Parathyroid adenoma (tissue), 2 donors: ENCODE measurements around the gene KAT2A.
A peak's percentile ranks its signal among the peaks of the same experiment; 100 is the strongest.

ENCODE experiments used
- H2AFZ ChIP-seq: fragments of 300-600 bp; sonication (generic); one replicate; pipeline ENCODE4 v1.7.0; 2017; ENCODE audit warnings: antibody characterized with exemption, mild to moderate bottlenecking
- H3K27ac ChIP-seq: fragments of 300-600 bp; sonication (generic); one replicate; pipeline ENCODE4 v1.7.0; 2017
- H3K27me3 ChIP-seq: fragments of 300-600 bp; sonication (generic); one replicate; pipeline ENCODE4 v1.7.0; 2017; ENCODE audit warnings: low read length; ENCODE audit not compliant: control insufficient read depth, insufficient read depth
- H3K36me3 ChIP-seq: fragments of 300-600 bp; sonication (generic); one replicate; pipeline ENCODE4 v1.7.0; 2017; ENCODE audit warnings: low read length; ENCODE audit not compliant: control insufficient read depth, insufficient read depth
- H3K4me1 ChIP-seq: fragments of 300-600 bp; sonication (generic); one replicate; pipeline ENCODE4 v1.7.0; 2017; ENCODE audit warnings: control low read depth
- H3K4me2 ChIP-seq: fragments of 300-600 bp; sonication (generic); one replicate; pipeline ENCODE4 v1.7.0; 2017; ENCODE audit warnings: low read length
- H3K4me3 ChIP-seq: fragments of 300-600 bp; sonication (generic); one replicate; pipeline ENCODE4 v1.7.0; 2017; ENCODE audit warnings: low read depth, low read length
- H3K79me2 ChIP-seq: fragments of 300-600 bp; sonication (generic); one replicate; pipeline ENCODE4 v1.7.0; 2017; ENCODE audit warnings: control low read depth
- H3K9ac ChIP-seq: fragments of 300-600 bp; sonication (generic); one replicate; pipeline ENCODE4 v1.7.0; 2017; ENCODE audit warnings: mild to moderate bottlenecking
- H3K9me3 ChIP-seq: fragments of 300-600 bp; sonication (generic); one replicate; pipeline ENCODE4 v1.7.0; 2017; ENCODE audit warnings: low read length; ENCODE audit not compliant: control insufficient read depth
- CTCF ChIP-seq: fragments of 300-600 bp; sonication (generic); IDR thresholded peaks from one replicate; pipeline ENCODE4 v1.7.0; 2017; ENCODE audit warnings: antibody characterized with exemption, mild to moderate bottlenecking
- donor health status: primary hyperparathyroidism.

Gene KAT2A

GRCh38 chr17:42081516-42082129, 39.5 kb downstream of the KAT2A start:
- Histone ChIP-seq H2AFZ (no peak overlapping the region), H3K27me3 (no peaks in the 10 kb centered on the region), H3K9me3 (no peaks in the 10 kb centered on the region), H3K4me3 (no peak overlapping the region), H3K9ac (no peak overlapping the region), H3K79me2 (no peaks in the 10 kb centered on the region), H3K4me2 (no peak overlapping the region), H3K4me1 (peaks cover 4% of the 10 kb centered on the region), H3K27ac (no peak overlapping the region), H3K36me3 (no peaks in the 10 kb centered on the region)
- no peak for TF ChIP-seq CTCF

GRCh38 chr17:42079541-42079940, 41.6 kb downstream of the KAT2A start:
- Histone ChIP-seq H3K4me1 (peaks cover 4% of the 10 kb centered on the region), H3K4me2 (no peak overlapping the region), H3K4me3 (no peak overlapping the region), H3K9ac (no peak overlapping the region), H2AFZ (no peak overlapping the region), H3K27ac (no peak overlapping the region), H3K9me3 (no peaks in the 10 kb centered on the region), H3K36me3 (no peaks in the 10 kb centered on the region), H3K79me2 (no peaks in the 10 kb centered on the region), H3K27me3 (no peaks in the 10 kb centered on the region)
- no peak for TF ChIP-seq CTCF

GRCh38 chr17:42078396-42079043, 42.6 kb downstream of the KAT2A start:
- no peaks in the 10 kb centered on the region for H3K36me3 ChIP-seq
- H3K4me3 ChIP-seq = no peak overlapping the region
- no peaks in the 10 kb centered on the region for H3K27me3 ChIP-seq
- no peak overlapping the region for H3K4me2 ChIP-seq
- H3K79me2 ChIP-seq = no peaks in the 10 kb centered on the region
- no peak for TF ChIP-seq CTCF
- H2AFZ ChIP-seq = peak overlapping the region; percentile 50
- H3K9me3 ChIP-seq = no peaks in the 10 kb centered on the region
- no peak overlapping the region for H3K27ac ChIP-seq
- no peak overlapping the region for H3K9ac ChIP-seq
- peaks cover 4% of the 10 kb centered on the region for H3K4me1 ChIP-seq

- no peaks in the 10 kb centered on the region for H3K27me3 ChIP-seq
- peaks cover 4% of the 10 kb centered on the region for H3K4me1 ChIP-seq
- H3K9ac ChIP-seq = no peak overlapping the region
- no peak overlapping the region for H3K4me2 ChIP-seq
- no peak for TF ChIP-seq CTCF
- H3K27ac ChIP-seq = no peak overlapping the region
- no peak overlapping the region for H2AFZ ChIP-seq
- H3K36me3 ChIP-seq = no peaks in the 10 kb centered on the region
- H3K9me3 ChIP-seq = no peaks in the 10 kb centered on the region
- no peak overlapping the region for H3K4me3 ChIP-seq
- H3K79me2 ChIP-seq = no peaks in the 10 kb centered on the region
These were observed 43.4 kb downstream of the KAT2A start for GRCh38 chr17:42077755-42078154.
